GM12864 (cell line): ENCODE data around the gene COL6A3.

Experiments
- DNase-seq: peaks from one replicate; pipeline ENCODE4 v3.0.0-alpha.2; 2011; ENCODE audit warnings: low read depth
- H3K4me3 ChIP-seq: 2 replicates; pipeline ENCODE4 v1.5.1; 2011; ENCODE audit warnings: mild to moderate bottlenecking, low read depth, low read length, control low read depth
- CTCF ChIP-seq: IDR thresholded peaks from 2 replicates; pipeline ENCODE4 v1.5.1; 2011; ENCODE audit warnings: low read depth, mild to moderate bottlenecking, moderate library complexity, low read length, control low read depth, inconsistent platforms; ENCODE audit errors: missing control alignments

The COL6A3 gene

GRCh38 chr2:237298151-237299118, 115.5 kb downstream of the COL6A3 start:
- DNase-seq: no peak
- TF ChIP-seq CTCF: no peak
- no peak overlapping the region for H3K4me3 ChIP-seq

- no peak for TF ChIP-seq CTCF
- no peak for DNase-seq
- H3K4me3 ChIP-seq: no peak overlapping the region
Observed at GRCh38 chr2:237297421-237298150, 116.4 kb downstream of the COL6A3 start.

DNA sequence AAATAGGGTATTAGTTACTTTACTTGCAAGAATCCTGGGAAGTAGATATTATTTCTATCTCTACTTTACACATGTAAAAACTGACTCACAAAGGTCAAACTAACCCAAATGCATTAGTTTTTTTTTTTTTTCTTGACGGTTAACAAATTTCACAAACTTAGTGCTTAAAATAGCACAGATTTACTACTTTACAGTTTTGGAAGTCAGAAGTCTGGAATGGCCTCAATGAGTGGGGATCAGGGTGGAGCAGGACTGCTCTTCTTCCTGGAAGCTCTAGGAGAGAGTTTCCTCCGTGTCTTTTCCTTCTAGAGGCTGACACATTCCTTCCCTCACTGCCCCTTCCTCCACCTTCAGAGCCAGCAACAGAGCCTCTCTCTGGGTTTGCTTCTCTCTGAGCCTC, 117.2 kb downstream of the COL6A3 start:
- TF ChIP-seq CTCF: no peak
- no peak overlapping the region for H3K4me3 ChIP-seq
- no peak for DNase-seq

GRCh38 chr2:237295889-237296480, 118.0 kb downstream of the COL6A3 start:
- no peak for DNase-seq
- no peak overlapping the region for H3K4me3 ChIP-seq
- no peak for TF ChIP-seq CTCF

DNA sequence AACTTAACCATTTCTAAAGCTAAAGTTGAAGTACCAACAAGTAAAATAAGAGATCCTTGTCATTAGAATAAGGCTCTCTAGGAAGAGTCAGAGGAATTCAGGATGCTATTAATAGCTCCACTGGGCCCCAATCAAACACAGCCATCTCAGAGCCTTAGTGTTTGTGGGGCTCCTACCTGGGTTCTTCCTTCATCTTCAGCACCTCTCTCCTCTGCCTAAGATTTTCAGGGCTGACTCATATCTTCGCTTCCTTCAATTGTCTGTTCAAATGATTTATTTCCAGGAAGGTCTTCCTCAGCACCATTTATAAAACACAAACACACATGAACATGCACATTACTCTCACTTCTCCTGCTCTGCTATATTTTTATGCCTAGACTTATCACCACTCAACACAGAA, 119.5 kb downstream of the COL6A3 start:
- H3K4me3 ChIP-seq: no peak overlapping the region
- TF ChIP-seq CTCF: no peak
- DNase-seq: no peak

DNA sequence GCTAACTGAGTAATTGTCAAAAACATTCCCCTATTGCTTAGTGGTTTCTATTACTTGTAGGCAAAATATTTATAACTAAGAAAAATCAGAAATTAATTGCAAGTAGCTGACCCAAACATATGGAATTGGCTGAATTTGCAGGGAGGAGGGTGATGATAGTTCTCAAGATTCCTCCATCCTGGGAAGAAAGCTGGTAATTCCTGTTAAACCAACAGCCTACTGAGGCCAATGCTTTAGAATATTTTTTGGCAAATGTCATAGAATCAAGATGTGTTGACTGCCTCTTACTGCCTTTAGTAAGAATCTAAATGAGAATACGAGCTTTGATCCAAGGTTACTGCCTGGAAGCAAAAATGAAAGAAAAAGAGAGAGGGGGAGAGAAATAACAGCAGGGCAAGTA, 120.0 kb downstream of the COL6A3 start:
- no peak for DNase-seq
- H3K4me3 ChIP-seq: no peak overlapping the region
- TF ChIP-seq CTCF: no peak
